Measurements from ENCODE around the gene RYR3. TPM values are rescaled to one million over a fixed set of nuclear protein-coding genes. Genes with fewer than 3 reads are reported as not detected.

The RYR3 gene
- total RNA-seq, 2 experiments from 2014 or later: not detected

GRCh38 chr15:33735143-33735542, 424.4 kb downstream of the RYR3 start:
- H3K4me3 Mint-ChIP-seq: no peak overlapping the region
- no peaks in the 10 kb centered on the region for H3K36me3 Mint-ChIP-seq (ENCODE audit: low read depth)
- peaks cover 1% of the 10 kb centered on the region for H3K27me3 Mint-ChIP-seq
- ChIA-PET POLR2A (interaction anchor here (0.7 kb wide), 1 partner anchor 14 kb away, joined by 3 read pairs; no protein-coding TSS in a partner anchor), CTCF (interaction anchor here (0.9 to 3.3 kb wide), 6 partner anchors 11 to 250 kb away, joined by 3 to 16 read pairs (median 3); no protein-coding TSS in a partner anchor)
- H3K4me1 Mint-ChIP-seq (ENCODE audit: low read depth): peaks cover 3% of the 10 kb centered on the region
- no peaks in the 10 kb centered on the region for H3K9me3 Mint-ChIP-seq
- DNase-seq: no peak
- no peak for ATAC-seq
- no peak for TF ChIP-seq CTCF (IDR thresholded peaks at IDR 0.05)
- H3K27ac Mint-ChIP-seq: no peak overlapping the region
- intact Hi-C loops (cut with micrococcal nuclease): loop anchor here (10.0 kb wide), 1 partner anchor 230 kb away; the partner anchor contains the start of gene CHRM5

GRCh38 chr15:33735637-33736247, 425.0 kb downstream of the RYR3 start:
- DNase-seq: peak; percentile 20
- H3K36me3 Mint-ChIP-seq (ENCODE audit: low read depth): no peaks in the 10 kb centered on the region
- intact Hi-C loops (cut with micrococcal nuclease): loop anchor here (10.0 kb wide), 1 partner anchor 229 kb away; the partner anchor contains the start of gene CHRM5
- H3K4me1 Mint-ChIP-seq (ENCODE audit: low read depth): peaks cover 3% of the 10 kb centered on the region
- no peak overlapping the region for H3K27ac Mint-ChIP-seq
- ChIA-PET CTCF (interaction anchor here (0.7 to 4.2 kb wide), 8 partner anchors 12 to 250 kb away, joined by 3 to 22 read pairs (median 3); no protein-coding TSS in a partner anchor), POLR2A (no interaction called here)
- no peaks in the 10 kb centered on the region for H3K9me3 Mint-ChIP-seq
- peak; percentile 30 for ATAC-seq
- peak; percentile 53 for TF ChIP-seq CTCF (IDR thresholded peaks at IDR 0.05)
- no peak overlapping the region for H3K4me3 Mint-ChIP-seq
- peaks cover 1% of the 10 kb centered on the region for H3K27me3 Mint-ChIP-seq

GRCh38 chr15:33737687-33738601, 427.2 kb downstream of the RYR3 start:
- Mint-ChIP-seq H3K36me3 (ENCODE audit: low read depth) (no peaks in the 10 kb centered on the region), H3K27me3 (peaks cover 1% of the 10 kb centered on the region), H3K9me3 (no peaks in the 10 kb centered on the region), H3K4me1 (ENCODE audit: low read depth) (peaks cover 3% of the 10 kb centered on the region), H3K27ac (no peak overlapping the region), H3K4me3 (no peak overlapping the region)
- no peak for ATAC-seq
- ChIA-PET POLR2A (no interaction called here), CTCF (interaction anchor here (0.6 to 4.2 kb wide), 30 partner anchors 9 to 472 kb away, joined by 3 to 22 read pairs (median 4); partner anchors contain the start of gene KATNBL1)
- peak; percentile 74 for TF ChIP-seq CTCF (IDR thresholded peaks at IDR 0.05)
- DNase-seq: peak; percentile 45
- intact Hi-C loops (cut with micrococcal nuclease): loop anchor here (10.0 kb wide), 1 partner anchor 227 kb away; the partner anchor contains the start of gene CHRM5

- CTCF ChIA-PET: interaction anchor here (0.9 to 4.2 kb wide), 11 partner anchors 8 to 447 kb away, joined by 3 to 22 read pairs (median 5); no protein-coding TSS in a partner anchor
- TF ChIP-seq CTCF (IDR thresholded peaks at IDR 0.05): no peak
- POLR2A ChIA-PET: no interaction called here
- intact Hi-C loops (cut with micrococcal nuclease): loop anchor here (10.0 kb wide), 1 partner anchor 226 kb away; the partner anchor contains the start of gene CHRM5
- H3K4me1 Mint-ChIP-seq (ENCODE audit: low read depth): peaks cover 3% of the 10 kb centered on the region
- ATAC-seq: no peak
- DNase-seq: no peak
- H3K4me3 Mint-ChIP-seq: no peak overlapping the region
- H3K27ac Mint-ChIP-seq: no peak overlapping the region
- H3K36me3 Mint-ChIP-seq (ENCODE audit: low read depth): no peaks in the 10 kb centered on the region
- H3K9me3 Mint-ChIP-seq: no peaks in the 10 kb centered on the region
- H3K27me3 Mint-ChIP-seq: peaks cover 5% of the 10 kb centered on the region
Observed at GRCh38 chr15:33738941-33739664, 428.3 kb downstream of the RYR3 start.
